ENCODE results near the gene ADGRG1.

The ADGRG1 gene

GRCh38 chr16:57651344-57652333 lies 23.2 kb downstream of the ADGRG1 start:
- TF ChIP-seq, protein P1, sequence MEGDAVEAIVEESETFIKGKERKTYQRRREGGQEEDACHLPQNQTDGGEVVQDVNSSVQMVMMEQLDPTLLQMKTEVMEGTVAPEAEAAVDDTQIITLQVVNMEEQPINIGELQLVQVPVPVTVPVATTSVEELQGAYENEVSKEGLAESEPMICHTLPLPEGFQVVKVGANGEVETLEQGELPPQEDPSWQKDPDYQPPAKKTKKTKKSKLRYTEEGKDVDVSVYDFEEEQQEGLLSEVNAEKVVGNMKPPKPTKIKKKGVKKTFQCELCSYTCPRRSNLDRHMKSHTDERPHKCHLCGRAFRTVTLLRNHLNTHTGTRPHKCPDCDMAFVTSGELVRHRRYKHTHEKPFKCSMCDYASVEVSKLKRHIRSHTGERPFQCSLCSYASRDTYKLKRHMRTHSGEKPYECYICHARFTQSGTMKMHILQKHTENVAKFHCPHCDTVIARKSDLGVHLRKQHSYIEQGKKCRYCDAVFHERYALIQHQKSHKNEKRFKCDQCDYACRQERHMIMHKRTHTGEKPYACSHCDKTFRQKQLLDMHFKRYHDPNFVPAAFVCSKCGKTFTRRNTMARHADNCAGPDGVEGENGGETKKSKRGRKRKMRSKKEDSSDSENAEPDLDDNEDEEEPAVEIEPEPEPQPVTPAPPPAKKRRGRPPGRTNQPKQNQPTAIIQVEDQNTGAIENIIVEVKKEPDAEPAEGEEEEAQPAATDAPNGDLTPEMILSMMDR (conservative IDR thresholded peaks at IDR 0.05), result no peak
- H3K27ac ChIP-seq, result no peak overlapping the region

DNA sequence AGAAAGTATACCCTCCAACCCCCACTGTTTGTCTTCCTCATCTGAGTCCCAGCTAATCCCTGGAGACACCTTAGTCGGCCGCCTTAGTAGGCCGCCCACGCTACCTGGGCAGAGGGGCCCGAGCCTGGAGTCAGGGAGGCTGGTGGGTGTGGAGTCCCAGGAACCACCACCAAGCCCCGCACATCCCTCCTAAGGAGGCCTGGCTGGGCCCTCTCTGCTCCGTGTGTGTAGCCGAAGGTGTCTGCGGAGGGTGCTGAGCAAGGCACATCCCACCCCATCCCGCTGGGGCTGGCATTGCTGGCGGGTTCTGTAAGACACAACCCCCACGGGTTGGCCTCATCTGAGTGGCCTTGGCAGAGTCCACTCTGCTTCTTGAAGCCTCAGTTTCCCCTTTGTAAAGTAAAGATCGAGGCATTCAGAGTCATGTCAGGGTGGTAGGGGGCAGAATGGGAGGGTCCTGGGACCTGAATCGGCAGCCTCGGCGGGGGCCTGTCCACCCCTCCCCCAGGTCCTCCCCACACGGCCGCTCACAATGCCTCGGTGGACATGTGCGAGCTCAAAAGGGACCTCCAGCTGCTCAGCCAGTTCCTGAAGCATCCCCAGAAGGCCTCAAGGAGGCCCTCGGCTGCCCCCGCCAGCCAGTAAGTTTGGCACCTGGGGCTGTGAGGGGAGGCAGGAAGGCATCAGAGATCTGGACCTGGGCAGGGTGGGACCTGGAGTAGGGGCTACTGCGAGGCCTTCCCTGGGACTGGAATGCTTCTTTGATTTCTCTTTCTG lies 24.5 kb downstream of the ADGRG1 start:
- no peak overlapping the region for H3K27ac ChIP-seq
- TF ChIP-seq, protein P1 (conservative IDR thresholded peaks at IDR 0.05), result no peak

GRCh38 chr16:57653936-57654335 lies 25.5 kb downstream of the ADGRG1 start:
- H3K27ac ChIP-seq, result no peak overlapping the region
- TF ChIP-seq, protein P1 (conservative IDR thresholded peaks at IDR 0.05), result no peak

- no peak overlapping the region for H3K27ac ChIP-seq
- TF ChIP-seq, protein P1 (conservative IDR thresholded peaks at IDR 0.05), result no peak
Measured at GRCh38 chr16:57656342-57656955, 28.0 kb downstream of the ADGRG1 start.

GRCh38 chr16:57657228-57657627 lies 28.8 kb downstream of the ADGRG1 start:
- TF ChIP-seq, protein P1 (conservative IDR thresholded peaks at IDR 0.05), result no peak
- no peak overlapping the region for H3K27ac ChIP-seq

DNA sequence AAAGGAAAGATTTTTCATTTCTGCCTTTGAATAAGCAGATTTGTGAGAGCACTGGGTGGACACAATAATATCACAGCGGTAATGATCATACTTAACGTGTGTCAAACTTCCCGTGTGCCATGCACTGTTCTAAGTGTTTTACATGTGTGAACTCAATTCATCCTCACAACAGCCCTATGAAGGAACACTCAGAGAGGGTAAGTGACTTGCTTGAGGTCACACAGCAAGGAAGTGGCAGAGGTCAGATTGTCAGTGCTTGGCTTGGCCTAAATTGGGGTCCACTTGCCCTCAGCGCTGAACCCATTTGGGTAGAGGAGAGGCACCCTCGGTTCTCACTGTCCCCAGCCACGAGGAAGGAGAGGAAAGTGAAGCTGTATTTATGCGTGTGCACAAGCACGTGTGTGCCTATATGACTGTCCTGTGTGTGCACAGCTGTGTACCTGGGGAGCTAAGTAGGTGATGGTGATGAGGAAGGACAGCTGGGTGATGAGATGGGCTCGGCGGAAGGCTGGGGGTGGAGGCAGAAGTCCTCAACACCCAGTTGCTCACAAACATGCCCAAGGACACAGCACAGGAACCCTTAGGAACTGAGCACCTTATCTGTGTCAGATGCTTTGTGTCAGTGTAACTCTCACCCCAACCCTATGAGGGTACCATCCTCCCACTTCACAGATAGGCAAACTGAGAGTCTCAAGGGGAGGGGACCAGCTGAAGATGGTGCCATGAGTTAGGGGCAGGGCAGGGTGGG lies 29.9 kb downstream of the ADGRG1 start:
- no peak overlapping the region for H3K27ac ChIP-seq
- TF ChIP-seq, protein P1 (conservative IDR thresholded peaks at IDR 0.05), result no peak

Measured in VCaP (cell line).